Measurements from ENCODE around the gene TSNAX. TPM values are rescaled to one million over a fixed set of nuclear protein-coding genes. Genes with fewer than 3 reads are reported as not detected.

Gene TSNAX
- total RNA-seq, 1 experiment from 2014 or later = 60.0 TPM

DNA sequence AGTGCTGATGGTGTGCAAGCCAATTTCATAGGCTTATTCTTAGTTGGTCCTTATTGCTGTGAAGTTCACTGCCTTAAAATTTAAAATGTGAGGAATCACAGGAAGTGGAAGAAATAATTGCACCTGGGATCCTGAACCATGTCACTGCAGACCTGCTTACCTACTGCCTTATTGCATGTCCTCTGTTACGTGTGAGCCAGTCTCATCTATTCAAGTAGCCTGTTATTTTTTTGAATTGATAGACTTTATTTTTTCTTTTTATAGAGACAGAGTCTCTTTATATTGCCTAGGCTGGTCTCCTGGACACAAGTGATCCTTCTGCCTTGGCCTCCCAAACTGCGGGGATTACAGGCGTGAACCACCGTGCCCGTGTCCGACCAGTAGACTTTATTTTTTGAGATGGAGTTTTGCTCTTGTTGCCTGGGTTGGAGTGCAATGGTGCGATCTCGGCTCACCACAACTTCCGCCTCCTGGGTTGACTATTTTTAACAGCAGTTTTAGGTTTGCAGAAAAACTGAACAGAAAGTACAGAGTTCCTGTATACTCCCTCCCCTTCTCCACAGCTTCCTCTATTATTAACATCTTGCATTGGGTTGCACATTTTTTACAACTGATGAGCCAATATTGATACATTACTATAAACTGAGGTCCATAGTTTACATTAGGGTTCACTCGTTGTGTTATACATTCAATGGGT, 84.1 kb downstream of the TSNAX start:
- CTCF ChIA-PET = no interaction called here
- no peak for TF ChIP-seq EZH2 (IDR thresholded peaks at IDR 0.05; ENCODE audit: borderline replicate concordance, low read depth, low read length, poor library complexity, severe bottlenecking)
- TF ChIP-seq, protein P1, sequence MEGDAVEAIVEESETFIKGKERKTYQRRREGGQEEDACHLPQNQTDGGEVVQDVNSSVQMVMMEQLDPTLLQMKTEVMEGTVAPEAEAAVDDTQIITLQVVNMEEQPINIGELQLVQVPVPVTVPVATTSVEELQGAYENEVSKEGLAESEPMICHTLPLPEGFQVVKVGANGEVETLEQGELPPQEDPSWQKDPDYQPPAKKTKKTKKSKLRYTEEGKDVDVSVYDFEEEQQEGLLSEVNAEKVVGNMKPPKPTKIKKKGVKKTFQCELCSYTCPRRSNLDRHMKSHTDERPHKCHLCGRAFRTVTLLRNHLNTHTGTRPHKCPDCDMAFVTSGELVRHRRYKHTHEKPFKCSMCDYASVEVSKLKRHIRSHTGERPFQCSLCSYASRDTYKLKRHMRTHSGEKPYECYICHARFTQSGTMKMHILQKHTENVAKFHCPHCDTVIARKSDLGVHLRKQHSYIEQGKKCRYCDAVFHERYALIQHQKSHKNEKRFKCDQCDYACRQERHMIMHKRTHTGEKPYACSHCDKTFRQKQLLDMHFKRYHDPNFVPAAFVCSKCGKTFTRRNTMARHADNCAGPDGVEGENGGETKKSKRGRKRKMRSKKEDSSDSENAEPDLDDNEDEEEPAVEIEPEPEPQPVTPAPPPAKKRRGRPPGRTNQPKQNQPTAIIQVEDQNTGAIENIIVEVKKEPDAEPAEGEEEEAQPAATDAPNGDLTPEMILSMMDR (conservative IDR thresholded peaks at IDR 0.05; ENCODE audit: low read depth, low read length) = no peak
- Histone ChIP-seq H3K4me3 (ENCODE audit: low read depth, low read length, poor library complexity, severe bottlenecking) (no peak overlapping the region), H3K27ac (ENCODE audit: low read depth, low read length, poor library complexity, severe bottlenecking) (no peak overlapping the region), H3K9me3 (ENCODE audit: low read depth, low read length, poor library complexity, severe bottlenecking) (peaks cover 4% of the 10 kb centered on the region), H3K36me3 (ENCODE audit: insufficient read depth, low read length, poor library complexity, severe bottlenecking) (no peaks in the 10 kb centered on the region), H3K4me1 (ENCODE audit: insufficient read depth, low read length, poor library complexity, severe bottlenecking) (no peaks in the 10 kb centered on the region), H3K27me3 (replicated peaks; ENCODE audit: insufficient read depth, low read depth, low read length, poor library complexity) (peaks cover 14% of the 10 kb centered on the region)
- no peak for DNase-seq (ENCODE audit: low spot score)
- intact Hi-C loops (cut with micrococcal nuclease; ENCODE audit: unreplicated experiment) = no loop called here
- POLR2A ChIA-PET (ENCODE audit: low non-redundant PET) = no interaction called here
- no TSS peak for BruUV-seq (replicated peaks)

DNA sequence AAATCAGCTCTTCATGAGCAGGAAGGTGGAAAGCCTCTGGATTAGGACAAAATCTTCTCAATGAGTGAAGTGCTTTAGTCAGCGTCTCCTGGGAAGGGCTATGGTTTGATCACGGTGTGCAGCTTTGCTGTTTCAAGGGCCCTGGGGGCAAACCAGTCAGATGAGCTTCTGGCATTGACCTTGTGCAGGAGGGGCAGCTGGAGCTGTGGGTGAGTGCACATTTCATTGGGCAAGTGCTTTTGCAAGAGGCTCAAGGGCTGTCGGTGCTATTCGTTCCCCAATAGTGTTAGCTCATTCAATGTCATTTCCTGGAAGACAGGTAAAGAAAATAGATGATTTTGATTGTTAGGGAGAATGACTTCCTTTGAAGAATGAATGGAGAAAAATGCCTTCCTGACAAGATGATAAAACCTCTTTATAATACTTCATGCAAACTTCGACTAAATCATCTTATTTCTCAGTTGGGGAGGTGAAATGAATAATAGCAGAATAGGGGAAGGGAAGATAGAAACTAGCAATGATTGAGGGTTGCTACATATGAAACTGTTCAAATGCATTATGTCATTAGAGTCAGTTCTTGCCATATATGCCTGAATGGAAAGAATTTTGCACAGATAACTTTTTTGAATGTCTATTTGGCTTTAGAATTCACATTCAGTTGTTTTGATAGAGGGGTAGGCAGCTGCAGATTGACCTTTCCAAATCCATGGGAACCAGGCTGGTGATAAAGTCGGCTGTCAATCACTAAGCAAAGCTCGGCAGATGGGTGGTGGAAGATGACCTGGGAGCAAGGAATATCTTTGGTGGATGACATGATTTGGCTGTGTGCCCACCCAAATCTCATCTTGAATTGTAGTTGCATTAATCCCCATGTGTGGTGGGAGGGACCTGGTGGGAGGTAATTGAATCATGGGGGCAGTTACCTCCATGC, 85.2 kb downstream of the TSNAX start:
- Histone ChIP-seq H3K9me3 (ENCODE audit: low read depth, low read length, poor library complexity, severe bottlenecking) (no peaks in the 10 kb centered on the region), H3K4me1 (ENCODE audit: insufficient read depth, low read length, poor library complexity, severe bottlenecking) (no peaks in the 10 kb centered on the region), H3K27ac (ENCODE audit: low read depth, low read length, poor library complexity, severe bottlenecking) (no peak overlapping the region), H3K36me3 (ENCODE audit: insufficient read depth, low read length, poor library complexity, severe bottlenecking) (no peaks in the 10 kb centered on the region), H3K27me3 (replicated peaks; ENCODE audit: insufficient read depth, low read depth, low read length, poor library complexity) (peaks cover 18% of the 10 kb centered on the region), H3K4me3 (ENCODE audit: low read depth, low read length, poor library complexity, severe bottlenecking) (no peak overlapping the region)
- no peak for DNase-seq (ENCODE audit: low spot score)
- intact Hi-C loops (cut with micrococcal nuclease; ENCODE audit: unreplicated experiment) = no loop called here
- CTCF ChIA-PET = no interaction called here
- no TSS peak for BruUV-seq (replicated peaks)
- POLR2A ChIA-PET (ENCODE audit: low non-redundant PET) = no interaction called here
- no peak for TF ChIP-seq EZH2 (IDR thresholded peaks at IDR 0.05; ENCODE audit: borderline replicate concordance, low read depth, low read length, poor library complexity, severe bottlenecking)
- TF ChIP-seq, protein P1 (conservative IDR thresholded peaks at IDR 0.05; ENCODE audit: low read depth, low read length) = no peak

Other genes with a start within 250 kb of the TSNAX start
- gene EXOC8, start 190.8 kb upstream of the TSNAX start, total RNA-seq (2021) = 13.0 and 13.8 TPM in 2 replicates
- gene SPRTN, start 190.4 kb upstream of the TSNAX start, total RNA-seq (2021) = 21.6 and 27.2 TPM in 2 replicates
- 29.5 and 30.4 TPM in 2 replicates for gene EGLN1, start 106.4 kb upstream of the TSNAX start, total RNA-seq (2021)
- gene DISC1, start 98.1 kb downstream of the TSNAX start, total RNA-seq (2021) = 1.8 and 3.0 TPM in 2 replicates